Stomach (tissue), 9 donors: Measurements from ENCODE around the gene RAB20. TPM values are rescaled to one million over a fixed set of nuclear protein-coding genes. Genes with fewer than 3 reads are reported as not detected.
A peak's percentile ranks its signal among the peaks of the same experiment; 100 is the strongest.

Experiments used
- DNase-seq, 2 donors: peaks; one replicate each; pipeline versions ENCODE4 v3.0.0 to v3.0.0-alpha.2; 2013 to 2019
- H3K27ac ChIP-seq, 5 donors: fragments of 200-600 bp in 4 of 5; sonication (generic) in 4 of 5; one replicate each; pipeline ENCODE4 v1.5.1; 2013 to 2019; ENCODE audit warnings: mild to moderate bottlenecking in 1 of 5, moderate library complexity in 1 of 5
- H3K27me3 ChIP-seq, 3 donors: fragments of 200-600 bp; sonication (generic); one replicate each; pipeline ENCODE4 v1.5.1; 2017 to 2019; ENCODE audit warnings: mixed run types in 1 of 3
- H3K36me3 ChIP-seq, 4 donors: fragments of 200-600 bp; sonication (generic); 1 replicate in 3 of 4; 2 replicates in 1 of 4; pipeline ENCODE4 v1.5.1; 2016 to 2019
- H3K4me1 ChIP-seq, 4 donors: fragments of 200-600 bp; sonication (generic); one replicate each; pipeline ENCODE4 v1.5.1; 2016 to 2019
- H3K4me3 ChIP-seq, 4 donors: fragments of 200-600 bp; sonication (generic) in 3 of 4; one replicate each; pipeline ENCODE4 v1.5.1; 2016 to 2019; ENCODE audit warnings: mild to moderate bottlenecking in 1 of 4
- H3K9me3 ChIP-seq, 4 donors: fragments of 200-600 bp; sonication (generic); one replicate each; pipeline ENCODE4 v1.5.1; 2016 to 2019
- EP300 ChIP-seq: sonication (generic); formaldehyde crosslinking; IDR thresholded peaks from one replicate; pipeline ENCODE4 v1.6.1; 2017; ENCODE audit warnings: antibody characterized with exemption
- POLR2A ChIP-seq, 4 donors: fragments of 450-650 bp; IDR thresholded peaks; one replicate each; pipeline ENCODE4 v1.6.1; 2016; ENCODE audit warnings: antibody characterized with exemption in 4 of 4, control low read depth in 2 of 4, mild to moderate bottlenecking in 1 of 4, moderate library complexity in 1 of 4
- POLR2AphosphoS5 ChIP-seq, 3 donors: sonication (generic); formaldehyde crosslinking; IDR thresholded peaks; one replicate each; pipeline ENCODE4 v1.6.1; 2016; ENCODE audit warnings: antibody characterized with exemption in 3 of 3
- WGBS, 5 donors: extraction: QIAGEN DNeasy Blood & Tissue Kit in 3 of 5; methylation state at CpG; one replicate each; pipeline versions ENCODE4 v1.1.5 to v1.1.7; 2013 to 2018; 5-methylcytosine and 5-hydroxymethylcytosine counted together
- intact Hi-C: fragments of 100-400 bp; cut with DNase I; formaldehyde crosslinking; loops from one replicate; pipeline ENCODE4 v1.15.1; 2023; ENCODE audit warnings: low total_unique reads
- polyA plus RNA-seq, 3 donors: library from polyadenylated mRNA; stranded (reverse); fragments of 200-250 nt; gene quantifications; one replicate each; pipeline ENCODE4 v1.2.3, GENCODE V29; 2013
- total RNA-seq, 5 donors: library from RNA; depleted of rRNA; stranded (reverse); fragments of >200 nt; gene quantifications; one replicate each; pipeline versions ENCODE4 v1.1.0 to v1.2.3, GENCODE V29; 2014 to 2016
- TF ChIP-seq, protein P1 (sequence below), 7 experiments: fragments of 450-650 bp in 4 of 7; fragments of 200-600 bp in 3 of 7; sonication (generic) in 3 of 7; IDR thresholded peaks; one replicate each; pipeline ENCODE4 v1.5.1; 2016 to 2019; ENCODE audit warnings: antibody characterized with exemption in 7 of 7, control low read depth in 2 of 7, mild to moderate bottlenecking in 1 of 7
- donor health status: healthy with polysubstance abuse.
- donor health status: Bipolar disorder and iron deficiency.
- donor health status: healthy.

The RAB20 gene
- total and polyA plus RNA-seq, 8 donors = 11.7 to 44.6 (median 29.5) TPM

DNA sequence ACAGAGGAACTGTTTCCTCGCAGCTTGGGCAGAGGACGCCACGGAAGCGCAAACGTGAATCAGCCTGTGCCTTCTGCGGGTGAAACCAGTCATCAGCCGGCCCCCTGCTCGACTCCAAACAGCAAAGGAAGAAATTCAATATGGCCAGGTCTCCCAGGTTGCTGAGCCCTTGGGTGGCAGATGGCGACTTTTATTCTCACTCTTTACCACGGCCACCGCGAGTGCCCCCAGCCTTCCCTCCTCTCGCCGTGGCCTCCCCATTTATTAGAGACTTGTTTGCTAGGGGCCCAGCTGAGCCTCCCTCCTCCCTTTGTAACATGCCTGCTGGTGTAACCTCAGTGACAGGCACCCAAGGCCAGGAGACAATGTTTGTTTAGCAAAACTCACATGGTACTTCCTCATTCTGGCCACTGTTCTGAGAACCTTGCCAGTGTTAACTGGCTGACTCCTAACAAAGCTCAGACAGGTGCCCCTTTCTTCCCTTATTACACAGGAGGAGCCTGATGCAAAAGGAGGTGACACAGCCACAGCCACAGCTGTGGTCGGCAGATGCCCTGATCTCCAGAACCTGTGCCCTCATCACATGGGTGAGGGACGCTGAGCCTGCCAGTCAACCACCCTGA, 5.8 kb downstream of the RAB20 start:
- TF ChIP-seq POLR2AphosphoS5 (IDR thresholded peaks at IDR 0.05) (peak in 2 of 3 donors; percentile 70 to 81), EP300 (no peak), POLR2A (IDR thresholded peaks at IDR 0.05) (no peak)
- TF ChIP-seq, protein P1, sequence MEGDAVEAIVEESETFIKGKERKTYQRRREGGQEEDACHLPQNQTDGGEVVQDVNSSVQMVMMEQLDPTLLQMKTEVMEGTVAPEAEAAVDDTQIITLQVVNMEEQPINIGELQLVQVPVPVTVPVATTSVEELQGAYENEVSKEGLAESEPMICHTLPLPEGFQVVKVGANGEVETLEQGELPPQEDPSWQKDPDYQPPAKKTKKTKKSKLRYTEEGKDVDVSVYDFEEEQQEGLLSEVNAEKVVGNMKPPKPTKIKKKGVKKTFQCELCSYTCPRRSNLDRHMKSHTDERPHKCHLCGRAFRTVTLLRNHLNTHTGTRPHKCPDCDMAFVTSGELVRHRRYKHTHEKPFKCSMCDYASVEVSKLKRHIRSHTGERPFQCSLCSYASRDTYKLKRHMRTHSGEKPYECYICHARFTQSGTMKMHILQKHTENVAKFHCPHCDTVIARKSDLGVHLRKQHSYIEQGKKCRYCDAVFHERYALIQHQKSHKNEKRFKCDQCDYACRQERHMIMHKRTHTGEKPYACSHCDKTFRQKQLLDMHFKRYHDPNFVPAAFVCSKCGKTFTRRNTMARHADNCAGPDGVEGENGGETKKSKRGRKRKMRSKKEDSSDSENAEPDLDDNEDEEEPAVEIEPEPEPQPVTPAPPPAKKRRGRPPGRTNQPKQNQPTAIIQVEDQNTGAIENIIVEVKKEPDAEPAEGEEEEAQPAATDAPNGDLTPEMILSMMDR (IDR thresholded peaks at IDR 0.05) = no peak
- H3K9me3 ChIP-seq = no peaks in the 10 kb centered on the region
- peak overlapping the region; percentile 37 to 98 (median 81) for H3K27ac ChIP-seq
- DNase-seq = peak; percentile 70 to 79
- 51 to 76% (median 63%) methylated on average over 16 of the region's 16 CpGs for WGBS, 5 donors
- no peaks in the 10 kb centered on the region for H3K27me3 ChIP-seq
- peak overlapping the region in 1 of 4 donors; percentile 0 for H3K4me3 ChIP-seq
- intact Hi-C loops = no loop called here
- peaks cover 0 to 18% (median 5%) of the 10 kb centered on the region in 4 donors for H3K36me3 ChIP-seq
- peaks cover 26 to 94% (median 79%) of the 10 kb centered on the region in 4 donors for H3K4me1 ChIP-seq

DNA sequence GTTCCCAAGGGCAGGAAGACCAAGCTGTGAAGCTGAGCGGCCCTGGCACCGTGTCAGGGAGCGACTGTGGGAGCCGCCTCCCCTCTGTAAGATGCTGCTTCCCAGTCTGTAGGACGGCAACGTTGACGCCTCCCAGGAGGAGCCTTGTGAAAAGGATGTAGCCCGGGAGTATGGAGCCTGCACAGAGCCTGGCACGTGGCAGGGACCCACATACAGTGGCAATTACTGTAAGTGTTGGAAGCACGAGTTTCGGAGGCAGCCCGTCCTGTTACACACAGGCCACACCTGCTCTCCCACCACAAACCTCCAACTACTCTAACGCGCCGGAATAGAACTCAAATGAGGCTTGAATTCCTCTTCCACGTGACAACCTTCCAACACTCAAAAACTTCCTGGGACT, 6.6 kb downstream of the RAB20 start:
- H3K27me3 ChIP-seq = no peaks in the 10 kb centered on the region
- peaks cover 31 to 94% (median 78%) of the 10 kb centered on the region in 4 donors for H3K4me1 ChIP-seq
- WGBS, 5 donors = 77 to 85% (median 80%) methylated on average over 8 to 15 of the region's 16 CpGs
- H3K36me3 ChIP-seq = peaks cover 0 to 18% (median 5%) of the 10 kb centered on the region in 4 donors
- DNase-seq = no peak
- TF ChIP-seq POLR2AphosphoS5 (IDR thresholded peaks at IDR 0.05) = no peak
- TF ChIP-seq, protein P1 (IDR thresholded peaks at IDR 0.05) = no peak
- TF ChIP-seq POLR2A (IDR thresholded peaks at IDR 0.05) = no peak
- TF ChIP-seq EP300 = no peak
- H3K27ac ChIP-seq = peak overlapping the region; percentile 37 to 98 (median 81)
- no peak overlapping the region for H3K4me3 ChIP-seq
- intact Hi-C loops = no loop called here
- no peaks in the 10 kb centered on the region for H3K9me3 ChIP-seq

DNA sequence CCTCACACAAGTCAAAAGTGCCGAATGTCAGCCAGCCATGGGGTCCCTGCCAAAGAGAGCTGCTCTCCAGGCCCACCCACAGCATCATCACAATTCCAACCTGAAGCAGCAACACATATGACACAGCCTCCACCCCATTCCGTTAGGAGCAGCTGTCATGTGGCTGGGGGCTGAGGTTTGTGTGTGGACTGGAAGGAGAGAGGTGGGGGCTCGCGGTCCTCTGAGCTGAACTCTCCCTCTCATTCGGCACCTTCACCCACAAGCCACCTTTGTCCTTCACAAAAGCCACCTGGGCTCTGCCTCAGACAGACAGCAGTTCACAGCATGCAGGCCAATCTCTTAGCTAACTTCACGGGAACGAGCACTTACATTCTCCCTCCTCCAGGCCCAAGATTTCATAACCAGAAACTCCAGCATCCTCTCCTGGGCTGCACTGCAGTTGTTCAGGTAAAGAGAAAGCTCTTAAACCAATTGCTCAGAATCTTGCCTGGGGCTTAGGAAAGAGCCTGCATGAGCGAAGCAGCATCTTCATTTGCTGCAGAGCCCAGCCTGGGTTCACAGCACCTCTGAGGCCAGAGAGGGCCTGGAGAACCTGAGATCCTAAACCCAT, 7.2 kb downstream of the RAB20 start:
- Histone ChIP-seq H3K4me3 (no peak overlapping the region), H3K27me3 (no peaks in the 10 kb centered on the region), H3K27ac (peak overlapping the region in 4 of 5 donors; percentile 32 to 98 (median 87)), H3K9me3 (no peaks in the 10 kb centered on the region), H3K4me1 (peaks cover 37 to 92% (median 76%) of the 10 kb centered on the region in 4 donors), H3K36me3 (peaks cover 0 to 18% (median 5%) of the 10 kb centered on the region in 4 donors)
- intact Hi-C loops = no loop called here
- TF ChIP-seq EP300 (no peak), POLR2A (IDR thresholded peaks at IDR 0.05) (no peak), POLR2AphosphoS5 (IDR thresholded peaks at IDR 0.05) (no peak)
- TF ChIP-seq, protein P1 (IDR thresholded peaks at IDR 0.05) = no peak
- DNase-seq = no peak
- 73 to 81% (median 78%) methylated on average over 6 to 8 of the region's 8 CpGs for WGBS, 5 donors

DNA sequence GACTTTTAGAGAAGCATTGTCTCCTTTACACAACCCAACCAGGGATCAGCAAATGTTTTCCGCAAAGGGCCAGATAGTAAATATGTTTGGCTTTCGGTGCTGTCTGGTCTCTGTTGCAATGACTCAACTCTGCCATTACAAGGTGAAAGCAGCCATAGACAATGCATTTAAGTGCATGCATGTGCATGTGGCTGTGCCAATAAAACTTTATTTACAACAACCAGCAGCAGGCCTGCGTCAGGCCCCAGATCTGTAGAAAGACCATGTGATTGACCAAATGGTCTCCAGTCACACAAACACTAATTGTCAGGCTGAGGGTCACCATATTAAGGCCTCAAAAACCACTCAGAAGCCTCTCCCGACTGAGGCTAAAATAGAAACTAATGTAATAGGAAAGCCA, 8.1 kb downstream of the RAB20 start:
- intact Hi-C loops = no loop called here
- peaks cover 37 to 92% (median 75%) of the 10 kb centered on the region in 4 donors for H3K4me1 ChIP-seq
- H3K27ac ChIP-seq = peak overlapping the region in 1 of 5 donors; percentile 6
- H3K36me3 ChIP-seq = peaks cover 0 to 18% (median 5%) of the 10 kb centered on the region in 4 donors
- H3K4me3 ChIP-seq = no peak overlapping the region
- DNase-seq = no peak
- WGBS, 5 donors = 71 to 75% (median 72%) methylated on average over 4 of the region's 4 CpGs
- H3K9me3 ChIP-seq = no peaks in the 10 kb centered on the region
- H3K27me3 ChIP-seq = no peaks in the 10 kb centered on the region
- no peak for TF ChIP-seq POLR2A (IDR thresholded peaks at IDR 0.05)
- TF ChIP-seq, protein P1 (IDR thresholded peaks at IDR 0.05) = no peak
- TF ChIP-seq POLR2AphosphoS5 (IDR thresholded peaks at IDR 0.05) = no peak
